ENCODE data around the gene NUDT4B. TPM values are rescaled to one million over a fixed set of nuclear protein-coding genes. Genes with fewer than 3 reads are reported as not detected.
"Not testable (repeated sequence)": the region's sequence is repeated elsewhere in the genome, so short reads cannot be mapped to it uniquely, and the experiment has no call there.

Gene NUDT4B
- total RNA-seq, 1 donor from 2014 or later, result 21.8 TPM

- not testable (repeated sequence) for DNase-seq (ENCODE audit: low read depth, low spot score)
Observed at GRCh38 chr1:148793762-148794332, 45.3 kb downstream of the NUDT4B start.

Other genes with a start within 250 kb of the NUDT4B start
- 15.4 and 17.0 TPM in 2 replicates for gene NBPF14, start 152.8 kb upstream of the NUDT4B start, total RNA-seq
- gene PDE4DIP, start 95.7 kb downstream of the NUDT4B start, total RNA-seq, result 9.6 and 19.7 TPM in 2 replicates